ENCODE results near the gene MRPL28.
"Not testable (repeated sequence)": the region's sequence is repeated elsewhere in the genome, so short reads cannot be mapped to it uniquely, and the experiment has no call there.

DNA sequence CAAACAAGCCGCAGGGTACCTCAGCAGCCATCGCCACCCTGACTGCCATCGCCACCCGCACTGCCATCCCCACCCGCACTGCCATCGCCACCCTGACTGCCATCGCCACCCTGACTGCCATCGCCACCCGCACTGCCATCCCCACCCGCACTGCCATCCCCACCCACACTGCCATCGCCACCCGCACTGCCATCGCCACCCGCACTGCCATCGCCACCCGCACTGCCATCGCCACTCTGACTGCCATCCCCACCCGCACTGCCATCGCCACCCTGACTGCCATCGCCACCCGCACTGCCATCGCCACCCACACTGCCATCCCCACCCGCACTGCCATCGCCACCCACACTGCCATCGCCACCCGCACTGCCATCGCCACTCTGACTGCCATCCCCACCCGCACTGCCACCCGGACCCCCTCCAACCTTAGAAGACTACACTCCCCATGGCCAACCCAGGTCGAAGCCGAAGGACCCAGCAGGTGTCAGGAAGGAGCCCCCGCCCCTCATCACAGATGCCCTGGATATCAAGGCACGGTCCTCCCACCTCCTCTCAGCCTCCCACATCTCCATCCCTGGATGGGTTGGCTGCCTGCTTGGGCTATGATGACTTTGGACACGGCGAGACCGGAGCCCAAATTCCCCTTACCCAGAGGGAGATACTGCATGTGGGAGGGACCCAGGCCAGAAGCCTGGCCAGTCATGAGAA lies 7.9 kb upstream of the MRPL28 start:
- TF ChIP-seq, protein P1, sequence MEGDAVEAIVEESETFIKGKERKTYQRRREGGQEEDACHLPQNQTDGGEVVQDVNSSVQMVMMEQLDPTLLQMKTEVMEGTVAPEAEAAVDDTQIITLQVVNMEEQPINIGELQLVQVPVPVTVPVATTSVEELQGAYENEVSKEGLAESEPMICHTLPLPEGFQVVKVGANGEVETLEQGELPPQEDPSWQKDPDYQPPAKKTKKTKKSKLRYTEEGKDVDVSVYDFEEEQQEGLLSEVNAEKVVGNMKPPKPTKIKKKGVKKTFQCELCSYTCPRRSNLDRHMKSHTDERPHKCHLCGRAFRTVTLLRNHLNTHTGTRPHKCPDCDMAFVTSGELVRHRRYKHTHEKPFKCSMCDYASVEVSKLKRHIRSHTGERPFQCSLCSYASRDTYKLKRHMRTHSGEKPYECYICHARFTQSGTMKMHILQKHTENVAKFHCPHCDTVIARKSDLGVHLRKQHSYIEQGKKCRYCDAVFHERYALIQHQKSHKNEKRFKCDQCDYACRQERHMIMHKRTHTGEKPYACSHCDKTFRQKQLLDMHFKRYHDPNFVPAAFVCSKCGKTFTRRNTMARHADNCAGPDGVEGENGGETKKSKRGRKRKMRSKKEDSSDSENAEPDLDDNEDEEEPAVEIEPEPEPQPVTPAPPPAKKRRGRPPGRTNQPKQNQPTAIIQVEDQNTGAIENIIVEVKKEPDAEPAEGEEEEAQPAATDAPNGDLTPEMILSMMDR (IDR thresholded peaks at IDR 0.05), result not testable (repeated sequence)
- not testable (repeated sequence) for TF ChIP-seq POLR2A, POLR2AphosphoS5 (IDR thresholded peaks at IDR 0.05)

All from gastroesophageal sphincter (tissue), 3 donors.